AG20443 (cell line): ENCODE measurements around the gene FAM124A.
A peak's percentile ranks its signal among the peaks of the same experiment; 100 is the strongest.

Experiments used
- DNase-seq: peaks from one replicate; pipeline ENCODE4 v3.0.0; 2012; ENCODE audit warnings: low spot score, mixed read lengths

Gene FAM124A

DNA sequence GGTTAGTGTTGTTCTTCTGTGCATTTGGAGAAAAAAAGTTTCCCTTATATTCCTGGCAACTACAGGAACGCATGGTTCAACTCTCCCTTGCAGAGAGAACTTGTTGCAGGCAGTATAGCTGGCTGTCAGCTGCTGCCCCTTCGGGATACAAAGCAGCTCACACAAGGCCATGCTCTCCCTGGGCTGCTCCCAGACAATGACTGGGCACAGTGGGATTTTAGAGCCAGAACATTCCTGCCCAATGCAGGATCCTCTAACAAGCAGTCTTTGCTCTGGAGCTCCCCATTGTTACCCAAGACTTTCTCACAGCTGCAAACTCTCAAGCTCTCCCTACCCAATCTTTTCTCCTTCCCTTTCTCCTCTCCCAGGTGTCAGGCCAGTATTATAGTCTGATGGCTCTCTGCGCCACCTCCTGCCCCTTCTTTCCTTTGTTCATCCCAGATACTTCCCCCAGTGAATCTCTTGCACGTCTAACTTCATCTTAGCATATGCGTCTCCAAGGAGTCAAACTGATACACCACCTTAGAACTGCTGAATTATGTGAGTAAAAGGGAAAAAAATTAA, 89.8 kb downstream of the FAM124A start:
- no peak for DNase-seq

- DNase-seq: no peak
These were observed 91.4 kb downstream of the FAM124A start for GRCh38 chr13:51313619-51314018.

GRCh38 chr13:51317262-51317661, 95.1 kb downstream of the FAM124A start:
- DNase-seq: peak; percentile 25

GRCh38 chr13:51318015-51318414, 95.8 kb downstream of the FAM124A start:
- no peak for DNase-seq

DNA sequence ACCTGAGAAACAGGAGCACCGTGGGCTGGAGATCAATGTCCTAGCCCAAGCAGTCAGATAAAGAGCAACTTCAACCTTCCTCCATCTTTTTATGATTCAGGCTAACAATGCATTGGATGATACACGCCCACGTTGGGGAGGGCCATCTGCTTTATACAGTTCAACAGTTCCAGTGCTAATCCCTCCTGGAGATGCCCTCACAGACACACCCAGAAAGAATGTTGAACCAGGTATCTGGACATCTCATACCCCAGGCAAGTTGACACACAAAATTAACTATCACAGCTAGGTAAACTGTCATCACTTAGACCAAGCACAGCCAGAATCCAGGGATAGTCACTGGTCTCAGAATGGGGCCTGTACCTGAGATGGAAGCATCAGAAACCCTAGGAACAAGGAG, 96.7 kb downstream of the FAM124A start:
- no peak for DNase-seq

DNA sequence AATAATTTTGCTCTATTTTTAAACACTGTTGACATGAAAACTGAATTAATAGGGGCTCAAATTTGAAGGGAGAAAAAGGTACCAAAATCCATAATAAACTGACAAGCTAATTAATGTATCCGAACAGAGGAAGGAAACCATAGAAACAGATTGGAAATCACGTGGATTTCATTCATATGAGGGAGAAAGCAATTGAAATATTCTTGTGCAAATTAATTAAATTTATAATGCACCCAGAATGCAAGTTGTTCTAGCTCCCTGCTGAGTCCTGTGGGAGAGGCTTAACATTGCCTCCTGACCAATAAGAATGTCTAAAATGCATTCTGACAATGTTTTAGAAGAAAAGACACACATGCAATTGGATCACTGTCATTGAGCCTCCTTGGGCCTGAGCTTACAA, 99.6 kb downstream of the FAM124A start:
- DNase-seq: no peak

- no peak for DNase-seq
These were observed 100.6 kb downstream of the FAM124A start for GRCh38 chr13:51322826-51323225.

DNA sequence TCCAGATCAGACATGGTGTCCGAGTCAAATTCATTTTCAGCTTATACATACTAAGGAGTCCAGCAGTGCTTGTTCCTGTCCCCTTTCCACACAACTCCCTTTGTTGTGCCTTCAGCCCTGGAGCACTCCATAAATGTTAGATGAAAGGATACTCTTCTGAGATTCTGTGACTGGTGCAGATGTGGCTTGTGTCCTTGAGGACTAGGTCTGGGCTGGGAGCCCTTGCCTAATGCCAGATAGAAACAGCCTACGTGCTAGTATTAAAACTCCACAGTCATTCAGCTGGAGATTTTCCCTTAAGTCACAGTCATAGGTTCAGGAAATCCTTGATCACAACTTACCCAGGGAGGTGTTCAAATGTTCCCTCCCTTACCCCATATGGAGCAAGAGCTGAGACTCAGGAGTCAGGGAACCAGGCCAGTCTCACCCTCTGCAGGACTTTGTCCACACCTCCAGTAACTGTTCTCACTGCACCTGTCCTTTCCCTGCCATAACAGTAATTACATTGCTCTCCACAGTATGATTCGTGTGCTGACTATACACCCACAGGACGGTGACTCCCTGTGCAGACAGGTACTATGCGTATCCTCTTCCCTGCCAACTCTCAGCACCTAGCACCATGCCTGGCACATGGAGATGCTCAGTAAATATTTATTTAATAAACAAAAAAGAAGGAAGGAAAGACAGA, 101.8 kb downstream of the FAM124A start:
- no peak for DNase-seq

GRCh38 chr13:51324714-51325420, 102.7 kb downstream of the FAM124A start:
- no peak for DNase-seq

GRCh38 chr13:51325837-51326236, 103.6 kb downstream of the FAM124A start:
- no peak for DNase-seq

DNA sequence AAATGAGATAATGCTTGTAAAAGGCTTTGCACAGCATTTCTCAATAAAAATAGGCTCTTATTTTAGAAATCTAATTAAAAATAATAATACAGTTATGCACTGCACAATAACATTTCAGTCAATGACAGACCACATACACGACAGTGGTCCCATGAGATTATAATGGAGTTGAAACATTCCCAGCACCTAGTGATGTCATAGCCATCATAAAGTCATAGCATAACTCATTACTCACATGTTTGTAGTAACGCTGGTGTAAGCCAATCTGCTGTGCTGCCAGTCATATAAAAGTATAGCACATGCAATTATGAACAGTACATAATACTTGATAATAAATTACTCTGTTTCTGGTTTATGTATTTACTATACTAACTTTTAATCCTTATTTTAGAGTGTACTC, 104.6 kb downstream of the FAM124A start:
- DNase-seq: no peak

GRCh38 chr13:51327961-51328360, 105.8 kb downstream of the FAM124A start:
- no peak for DNase-seq

- DNase-seq: no peak
These were observed 106.3 kb downstream of the FAM124A start for GRCh38 chr13:51328488-51328887.

DNA sequence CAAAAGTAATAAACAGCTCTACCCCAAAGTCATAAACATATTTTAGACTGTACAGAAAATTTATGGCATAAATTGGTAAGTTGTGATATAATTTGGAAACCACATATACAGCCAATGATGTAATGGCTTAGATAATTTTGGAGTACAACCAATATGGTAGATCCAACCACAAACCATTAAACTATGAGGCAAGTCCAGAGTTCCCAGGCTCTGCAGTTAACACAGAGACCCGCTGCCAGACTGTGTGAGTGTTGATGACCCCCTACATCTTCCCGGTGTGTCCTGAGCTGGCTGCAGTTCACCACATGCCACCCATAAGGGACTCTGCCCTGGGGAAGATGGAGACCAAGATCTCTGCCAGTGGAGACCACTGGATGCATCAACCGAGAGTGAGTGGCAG, 107.4 kb downstream of the FAM124A start:
- DNase-seq: no peak

DNA sequence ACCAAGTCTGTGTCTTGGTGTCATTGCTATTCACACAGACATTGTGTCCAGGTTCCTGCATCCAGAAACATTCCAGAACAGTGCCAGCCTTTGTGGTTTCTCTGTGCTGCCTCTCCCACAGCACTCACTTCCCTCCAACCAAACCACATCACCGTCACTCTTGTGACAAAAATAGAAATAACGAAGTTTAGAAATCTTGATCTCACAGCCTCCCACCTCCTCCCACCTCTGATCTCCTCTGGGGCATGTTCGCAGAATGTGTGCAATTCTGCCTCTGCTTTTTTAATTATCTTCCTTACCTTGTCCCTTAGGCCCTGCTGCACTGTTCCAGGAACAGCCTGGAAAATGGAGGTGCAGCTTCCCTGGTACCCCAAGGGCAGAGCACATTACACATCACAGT, 108.6 kb downstream of the FAM124A start:
- DNase-seq: peak; percentile 81

DNA sequence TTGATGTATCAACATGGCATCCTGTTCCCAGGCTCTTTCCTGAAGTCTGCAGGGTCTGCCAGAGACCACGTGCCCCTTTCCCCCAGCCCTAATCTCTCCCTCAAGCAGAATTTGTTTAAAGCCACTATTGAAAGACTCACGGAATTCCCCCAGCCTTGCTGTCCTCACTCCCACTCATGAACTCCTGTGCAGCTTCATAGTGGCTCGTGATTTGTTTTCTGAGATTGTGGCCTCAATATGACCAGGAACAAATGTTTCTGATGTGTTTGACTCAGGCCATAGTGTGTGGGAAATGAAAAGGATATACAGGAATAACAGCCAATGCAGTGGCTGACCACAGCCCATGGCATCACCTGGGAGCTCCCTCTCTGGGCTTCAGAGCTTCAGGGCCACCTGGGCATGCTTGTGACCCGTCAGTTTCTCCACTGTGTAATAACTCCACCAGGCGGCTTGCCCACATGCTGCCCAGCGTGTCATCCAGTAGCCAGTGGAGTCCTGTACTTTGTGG, 109.2 kb downstream of the FAM124A start:
- DNase-seq: no peak

GRCh38 chr13:51332566-51333361, 110.6 kb downstream of the FAM124A start:
- no peak for DNase-seq

- no peak for DNase-seq
These were observed 111.2 kb downstream of the FAM124A start for GRCh38 chr13:51333421-51333820.

- no peak for DNase-seq
These were observed 111.6 kb downstream of the FAM124A start for GRCh38 chr13:51333826-51334225.
